Neutrophil (primary cell): ENCODE results near the gene ESM1.

Experiments used
- H3K27ac ChIP-seq: fragments of 200-600 bp; sonication (generic); 2 replicates; pipeline ENCODE4 v1.5.1; 2016; ENCODE audit warnings: mild to moderate bottlenecking, moderate library complexity
- H3K27me3 ChIP-seq: fragments of 200-600 bp; sonication (generic); 2 replicates; pipeline ENCODE4 v1.6.0; 2016; ENCODE audit warnings: mild to moderate bottlenecking
- H3K36me3 ChIP-seq: fragments of 200-600 bp; sonication (generic); 2 replicates; pipeline ENCODE4 v1.5.1; 2017
- H3K4me1 ChIP-seq, 2 experiments: fragments of 200-600 bp in 1 of 2; sonication (generic) in 1 of 2; 1 replicate in 1 of 2; 2 replicates in 1 of 2; pipeline versions ENCODE4 v1.5.1 to v1.6.1; 2013 to 2016; ENCODE audit warnings: low read depth in 1 of 2, low read length in 1 of 2, mild to moderate bottlenecking in 1 of 2, moderate library complexity in 1 of 2; ENCODE audit not compliant: control insufficient read depth in 1 of 2, insufficient read depth in 1 of 2
- H3K4me3 ChIP-seq, 2 experiments: fragments of 200-600 bp in 1 of 2; sonication (generic) in 1 of 2; 1 replicate in 1 of 2; 2 replicates in 1 of 2; pipeline ENCODE4 v1.5.1; 2013 to 2016; ENCODE audit warnings: low read depth in 1 of 2, low read length in 1 of 2, mild to moderate bottlenecking in 1 of 2, moderate library complexity in 1 of 2
- H3K9me3 ChIP-seq: fragments of 200-600 bp; sonication (generic); 2 replicates; pipeline ENCODE4 v1.5.1; 2016
- CTCF ChIP-seq: fragments of 200-600 bp; sonication (generic); IDR thresholded peaks from 2 replicates; pipeline ENCODE4 v1.5.1; 2016; ENCODE audit warnings: antibody characterized with exemption

Gene ESM1

GRCh38 chr5:54985301-54986268, at the start of gene ESM1:
Gene ESM1 (minus strand): TSS chr5:54985593. CDS start chr5:54985517, 76 bp downstream.
- peaks cover 33% of the 10 kb centered on the region for H3K27me3 ChIP-seq
- no peaks in the 10 kb centered on the region for H3K36me3 ChIP-seq
- TF ChIP-seq CTCF, result no peak
- H3K4me1 ChIP-seq, result peaks cover 0 to 4% of the 10 kb centered on the region in 2 experiments
- H3K4me3 ChIP-seq, result no peak within 1 kb of the TSS
- no peak within 1 kb of the TSS for H3K27ac ChIP-seq
- H3K9me3 ChIP-seq, result no peaks in the 10 kb centered on the region

- Histone ChIP-seq H3K4me3 (no peak overlapping the region), H3K9me3 (no peaks in the 10 kb centered on the region), H3K36me3 (no peaks in the 10 kb centered on the region), H3K4me1 (no peaks in the 10 kb centered on the region), H3K27me3 (peaks cover under 1% of the 10 kb centered on the region), H3K27ac (no peak overlapping the region)
- TF ChIP-seq CTCF, result no peak
These were observed 48.2 kb upstream of the ESM1 start for GRCh38 chr5:55033568-55033967.

- Histone ChIP-seq H3K36me3 (no peaks in the 10 kb centered on the region), H3K4me3 (no peak overlapping the region), H3K9me3 (no peaks in the 10 kb centered on the region), H3K27ac (no peak overlapping the region), H3K4me1 (peaks cover 6% of the 10 kb centered on the region in 2 experiments), H3K27me3 (peaks cover 14% of the 10 kb centered on the region)
- no peak for TF ChIP-seq CTCF
These were observed 46.1 kb upstream of the ESM1 start for GRCh38 chr5:55031492-55031891.

- no peaks in the 10 kb centered on the region for H3K9me3 ChIP-seq
- peaks cover 15% of the 10 kb centered on the region for H3K27me3 ChIP-seq
- no peak overlapping the region for H3K4me3 ChIP-seq
- H3K36me3 ChIP-seq, result no peaks in the 10 kb centered on the region
- peaks cover 6% of the 10 kb centered on the region in 2 experiments for H3K4me1 ChIP-seq
- no peak for TF ChIP-seq CTCF
- H3K27ac ChIP-seq, result no peak overlapping the region
These were observed 45.4 kb upstream of the ESM1 start for GRCh38 chr5:55030676-55031369.

- Histone ChIP-seq H3K4me3 (no peak overlapping the region), H3K27ac (no peak overlapping the region), H3K36me3 (no peaks in the 10 kb centered on the region), H3K4me1 (peaks cover 6% of the 10 kb centered on the region in 2 experiments), H3K27me3 (peaks cover 19% of the 10 kb centered on the region), H3K9me3 (no peaks in the 10 kb centered on the region)
- no peak for TF ChIP-seq CTCF
These were observed 44.8 kb upstream of the ESM1 start for GRCh38 chr5:55030220-55030619.
